SK-N-SH (cell line): ENCODE data around the gene DENND1A. TPM values are rescaled to one million over a fixed set of nuclear protein-coding genes. Genes with fewer than 3 reads are reported as not detected.

Experiments
- CTCF ChIA-PET: fragments of 300-600, 350-600 bp; formaldehyde crosslinking; extraction: SDS; loops from one replicate; lab custom pipeline; 2021; lab: Yijun Ruan, JAX
- POLR2A ChIA-PET: fragments of 350-600 bp; sonication (Branson Sonifier 250); formaldehyde crosslinking; extraction: SDS; loops from one replicate; lab custom pipeline; 2020; ENCODE audit warnings: antibody characterized with exemption, inconsistent platforms; lab: Yijun Ruan, JAX
- DNase-seq: peaks from one replicate; pipeline ENCODE4 v3.0.0; 2012
- H2AFZ ChIP-seq: fragments of 200-600 bp; sonication (generic); 2 replicates; pipeline ENCODE4 v1.8.1; 2016; ENCODE audit warnings: antibody characterized with exemption, mild to moderate bottlenecking, low read depth
- H3F3A ChIP-seq: fragments of 200-600 bp; sonication (generic); replicated peaks from 2 replicates; pipeline ENCODE3; 2016; ENCODE audit warnings: antibody characterized with exemption, mild to moderate bottlenecking; ENCODE audit not compliant: insufficient read depth
- H3K27ac ChIP-seq, 2 experiments: fragments of 200-500 bp in 1 of 2; fragments of 200-600 bp in 1 of 2; sonication (Bioruptor generic) in 1 of 2; sonication (generic), shearing (Covaris generic) in 1 of 2; 2 replicates each; pipeline versions ENCODE4 v1.5.1 to v1.6.1; 2014 to 2016; ENCODE audit warnings: low read depth in 2 of 2, inconsistent platforms in 1 of 2, low read length in 1 of 2, mild to moderate bottlenecking in 1 of 2, mixed read lengths in 1 of 2
- H3K27me3 ChIP-seq: fragments of 200-600 bp; sonication (generic), shearing (Covaris generic); 2 replicates; pipeline ENCODE4 v1.6.1; 2016; ENCODE audit warnings: mixed run types; ENCODE audit not compliant: insufficient read depth
- H3K36me3 ChIP-seq, 2 experiments: fragments of 200-500 bp in 1 of 2; fragments of 200-600 bp in 1 of 2; sonication (Bioruptor generic) in 1 of 2; sonication (generic) in 1 of 2; replicated peaks in 1 of 2; 2 replicates each; pipeline versions ENCODE3 to v1.5.1; 2014 to 2016; ENCODE audit warnings: low read length in 1 of 2, mild to moderate bottlenecking in 1 of 2; ENCODE audit not compliant: insufficient read depth in 2 of 2, control insufficient read depth in 1 of 2
- H3K4me1 ChIP-seq, 2 experiments: fragments of 200-500 bp in 1 of 2; fragments of 200-600 bp in 1 of 2; sonication (Bioruptor generic) in 1 of 2; sonication (generic), shearing (Covaris generic) in 1 of 2; 2 replicates each; pipeline versions ENCODE4 v1.5.1 to v1.6.1; 2014 to 2016; ENCODE audit warnings: low read depth in 1 of 2, low read length in 1 of 2, mixed run types in 1 of 2; ENCODE audit not compliant: insufficient read depth in 2 of 2, control insufficient read depth in 1 of 2
- H3K4me2 ChIP-seq: fragments of 200-600 bp; sonication (generic), shearing (Covaris generic); 2 replicates; pipeline ENCODE4 v1.6.1; 2017; ENCODE audit warnings: mixed run types
- H3K4me3 ChIP-seq, 2 experiments: fragments of 200-500 bp in 1 of 2; fragments of 200-600 bp in 1 of 2; sonication (Bioruptor generic) in 1 of 2; sonication (generic), shearing (Covaris generic) in 1 of 2; 2 replicates each; pipeline versions ENCODE4 v1.5.1 to v1.8.1; 2014 to 2016; ENCODE audit warnings: low read depth in 2 of 2, inconsistent platforms in 1 of 2, low read length in 1 of 2, mild to moderate bottlenecking in 1 of 2, mixed read lengths in 1 of 2, moderate library complexity in 1 of 2
- H3K79me2 ChIP-seq: fragments of 200-600 bp; sonication (generic); 2 replicates; pipeline ENCODE4 v1.8.1; 2017; ENCODE audit warnings: mild to moderate bottlenecking; ENCODE audit not compliant: insufficient read depth
- H3K9ac ChIP-seq: fragments of 200-600 bp; sonication (generic); 2 replicates; pipeline ENCODE4 v1.6.1; 2017; ENCODE audit warnings: mixed run types
- H3K9me2 ChIP-seq: fragments of 200-600 bp; sonication (generic); 2 replicates; pipeline ENCODE4 v1.6.1; 2017; ENCODE audit warnings: mixed run types
- H3K9me3 ChIP-seq: fragments of 200-600 bp; sonication (generic); 2 replicates; pipeline ENCODE4 v1.6.1; 2017; ENCODE audit warnings: mixed run types, mild to moderate bottlenecking, moderate library complexity
- H4K20me1 ChIP-seq: fragments of 200-600 bp; sonication (generic); 2 replicates; pipeline ENCODE4 v1.6.1; 2017; ENCODE audit warnings: mild to moderate bottlenecking, mixed run types; ENCODE audit not compliant: insufficient read depth
- CHD2 ChIP-seq: fragments of 150-350 bp; IDR thresholded peaks from 2 replicates; pipeline ENCODE4 v1.6.1; 2018; ENCODE audit warnings: low read length; ENCODE audit not compliant: partially characterized antibody
- ELF1 ChIP-seq: IDR thresholded peaks from 2 replicates; pipeline ENCODE4 v1.4.0; 2012
- EP300 ChIP-seq, 2 experiments: IDR thresholded peaks; 2 replicates each; pipeline versions ENCODE4 v1.4.0 to v1.6.1; 2012; ENCODE audit warnings: borderline replicate concordance in 1 of 2, low read depth in 1 of 2, low read length in 1 of 2
- FOSL2 ChIP-seq: IDR thresholded peaks from 2 replicates; pipeline ENCODE4 v1.4.0; 2012; ENCODE audit warnings: low read depth, mild to moderate bottlenecking, moderate library complexity, borderline replicate concordance
- FOXJ3 ChIP-seq: sonication (generic); formaldehyde crosslinking; IDR thresholded peaks from 2 replicates; pipeline ENCODE4 v1.5.1; 2020; ENCODE audit warnings: mild to moderate bottlenecking, missing genetic modification reagents
- FOXM1 ChIP-seq: IDR thresholded peaks from 2 replicates; pipeline ENCODE4 v1.4.0; 2012; ENCODE audit warnings: low read depth, mild to moderate bottlenecking
- NFIC ChIP-seq: IDR thresholded peaks from 2 replicates; pipeline ENCODE4 v1.4.0; 2012; ENCODE audit warnings: borderline replicate concordance
- NRF1 ChIP-seq: IDR thresholded peaks from 2 replicates; pipeline ENCODE4 v1.6.1; 2012; ENCODE audit warnings: low read depth, mild to moderate bottlenecking, low read length
- RCOR1 ChIP-seq: fragments of 150-350 bp; IDR thresholded peaks from 2 replicates; pipeline ENCODE4 v1.6.1; 2017; ENCODE audit warnings: antibody characterized with exemption, low read length
- RFX5 ChIP-seq: IDR thresholded peaks from 2 replicates; pipeline ENCODE4 v1.6.1; 2012; ENCODE audit warnings: mild to moderate bottlenecking, improper control_type of control experiment, low read length
- SIN3A ChIP-seq: IDR thresholded peaks from 2 replicates; pipeline ENCODE4 v1.6.1; 2012; ENCODE audit warnings: low read depth, mild to moderate bottlenecking, low read length, moderate library complexity, borderline replicate concordance
- SMC3 ChIP-seq: IDR thresholded peaks from 2 replicates; pipeline ENCODE4 v1.6.1; 2012; ENCODE audit warnings: low read depth, low read length, improper control_type of control experiment
- YY1 ChIP-seq: IDR thresholded peaks from 2 replicates; pipeline ENCODE4 v1.4.0; 2012; ENCODE audit warnings: low read depth, mild to moderate bottlenecking
- WGBS: methylation state at CpG from one replicate; pipeline ENCODE4 v1.1.6; 2017; ENCODE audit warnings: low lambda C conversion rate; 5-methylcytosine and 5-hydroxymethylcytosine counted together
- polyA plus RNA-seq, 3 experiments: library from polyadenylated mRNA; depleted of rRNA; stranded (reverse); fragments of >200 nt; gene quantifications; 2 replicates each; pipeline ENCODE4 v1.2.3, GENCODE V29; 2012
- TF ChIP-seq, protein P1 (sequence below): IDR thresholded peaks from 2 replicates; pipeline ENCODE4; 2012
- TF ChIP-seq, protein P2 (sequence below): IDR thresholded peaks from 2 replicates; pipeline ENCODE4 v1.4.0; 2012; ENCODE audit warnings: low read depth, borderline replicate concordance
- TF ChIP-seq, protein P3 (sequence below): fragments of 150-350 bp; IDR thresholded peaks from 2 replicates; pipeline ENCODE4 v1.6.1; 2016; ENCODE audit warnings: mild to moderate bottlenecking, low read depth, low read length
- TF ChIP-seq, protein P4 (sequence below): IDR thresholded peaks from 2 replicates; pipeline ENCODE4 v1.4.0; 2012; ENCODE audit warnings: low read depth, borderline replicate concordance
- TF ChIP-seq, protein P5 (sequence below): fragments of 150-350 bp; IDR thresholded peaks from 2 replicates; pipeline ENCODE4 v1.6.1; 2017; ENCODE audit warnings: antibody characterized with exemption, low read length, low read depth, borderline replicate concordance
- TF ChIP-seq, protein P6 (sequence below): IDR thresholded peaks from 2 replicates; pipeline ENCODE4 v1.4.0; 2012; ENCODE audit warnings: low read depth

DENND1A gene
- polyA plus RNA-seq, 1 of the 3 experiments (the other 2 are of a cell fraction) = 25.4 TPM

DNA sequence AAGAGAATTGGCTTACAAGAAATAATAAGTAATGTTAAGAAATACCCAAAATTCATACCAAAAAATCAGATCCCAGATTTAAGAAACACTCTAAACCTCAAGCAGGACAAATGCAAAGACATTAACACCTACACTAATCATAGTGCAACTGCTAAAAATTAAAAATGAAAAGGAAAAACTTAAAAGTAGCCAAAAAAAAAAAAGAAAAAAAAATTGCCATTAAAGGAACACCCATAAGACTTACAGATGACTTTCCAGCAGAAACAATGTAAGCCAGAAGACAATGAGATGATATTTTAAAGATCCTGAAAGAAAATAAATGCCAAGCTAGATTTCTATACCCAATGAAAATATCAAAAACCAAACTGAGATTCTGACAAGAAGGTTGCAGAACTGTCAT is 101.5 kb downstream of the DENND1A start:
- Histone ChIP-seq H3K27me3 (no peaks in the 10 kb centered on the region), H3K4me1 (no peaks in the 10 kb centered on the region), H3K9ac (no peak overlapping the region), H3K9me3 (peaks cover 21% of the 10 kb centered on the region), H3K4me2 (no peak overlapping the region), H3K4me3 (no peak overlapping the region), H3K79me2 (no peaks in the 10 kb centered on the region), H3K27ac (no peak overlapping the region), H4K20me1 (no peaks in the 10 kb centered on the region), H3K36me3 (peaks cover 2 to 13% of the 10 kb centered on the region in 2 experiments), H3K9me2 (no peaks in the 10 kb centered on the region), H2AFZ (no peak overlapping the region), H3F3A (no peaks in the 10 kb centered on the region)
- DNase-seq = peak; percentile 11
- ChIA-PET CTCF (no interaction called here), POLR2A (no interaction called here)
- no peak for TF ChIP-seq FOXM1
- no peak for TF ChIP-seq NFIC
- TF ChIP-seq, protein P1, sequence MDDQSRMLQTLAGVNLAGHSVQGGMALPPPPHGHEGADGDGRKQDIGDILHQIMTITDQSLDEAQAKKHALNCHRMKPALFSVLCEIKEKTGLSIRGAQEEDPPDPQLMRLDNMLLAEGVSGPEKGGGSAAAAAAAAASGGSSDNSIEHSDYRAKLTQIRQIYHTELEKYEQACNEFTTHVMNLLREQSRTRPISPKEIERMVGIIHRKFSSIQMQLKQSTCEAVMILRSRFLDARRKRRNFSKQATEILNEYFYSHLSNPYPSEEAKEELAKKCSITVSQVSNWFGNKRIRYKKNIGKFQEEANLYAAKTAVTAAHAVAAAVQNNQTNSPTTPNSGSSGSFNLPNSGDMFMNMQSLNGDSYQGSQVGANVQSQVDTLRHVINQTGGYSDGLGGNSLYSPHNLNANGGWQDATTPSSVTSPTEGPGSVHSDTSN = no peak
- TF ChIP-seq CHD2 = no peak
- no peak for TF ChIP-seq NRF1
- TF ChIP-seq, protein P2, sequence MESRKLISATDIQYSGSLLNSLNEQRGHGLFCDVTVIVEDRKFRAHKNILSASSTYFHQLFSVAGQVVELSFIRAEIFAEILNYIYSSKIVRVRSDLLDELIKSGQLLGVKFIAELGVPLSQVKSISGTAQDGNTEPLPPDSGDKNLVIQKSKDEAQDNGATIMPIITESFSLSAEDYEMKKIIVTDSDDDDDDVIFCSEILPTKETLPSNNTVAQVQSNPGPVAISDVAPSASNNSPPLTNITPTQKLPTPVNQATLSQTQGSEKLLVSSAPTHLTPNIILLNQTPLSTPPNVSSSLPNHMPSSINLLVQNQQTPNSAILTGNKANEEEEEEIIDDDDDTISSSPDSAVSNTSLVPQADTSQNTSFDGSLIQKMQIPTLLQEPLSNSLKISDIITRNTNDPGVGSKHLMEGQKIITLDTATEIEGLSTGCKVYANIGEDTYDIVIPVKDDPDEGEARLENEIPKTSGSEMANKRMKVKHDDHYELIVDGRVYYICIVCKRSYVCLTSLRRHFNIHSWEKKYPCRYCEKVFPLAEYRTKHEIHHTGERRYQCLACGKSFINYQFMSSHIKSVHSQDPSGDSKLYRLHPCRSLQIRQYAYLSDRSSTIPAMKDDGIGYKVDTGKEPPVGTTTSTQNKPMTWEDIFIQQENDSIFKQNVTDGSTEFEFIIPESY = no peak
- TF ChIP-seq, protein P3, sequence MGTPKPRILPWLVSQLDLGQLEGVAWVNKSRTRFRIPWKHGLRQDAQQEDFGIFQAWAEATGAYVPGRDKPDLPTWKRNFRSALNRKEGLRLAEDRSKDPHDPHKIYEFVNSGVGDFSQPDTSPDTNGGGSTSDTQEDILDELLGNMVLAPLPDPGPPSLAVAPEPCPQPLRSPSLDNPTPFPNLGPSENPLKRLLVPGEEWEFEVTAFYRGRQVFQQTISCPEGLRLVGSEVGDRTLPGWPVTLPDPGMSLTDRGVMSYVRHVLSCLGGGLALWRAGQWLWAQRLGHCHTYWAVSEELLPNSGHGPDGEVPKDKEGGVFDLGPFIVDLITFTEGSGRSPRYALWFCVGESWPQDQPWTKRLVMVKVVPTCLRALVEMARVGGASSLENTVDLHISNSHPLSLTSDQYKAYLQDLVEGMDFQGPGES = no peak
- TF ChIP-seq FOXJ3 (CRISPR knock-in tag) = no peak
- no peak for TF ChIP-seq RCOR1
- TF ChIP-seq ELF1 = no peak
- TF ChIP-seq SMC3 = no peak
- TF ChIP-seq, protein P4, sequence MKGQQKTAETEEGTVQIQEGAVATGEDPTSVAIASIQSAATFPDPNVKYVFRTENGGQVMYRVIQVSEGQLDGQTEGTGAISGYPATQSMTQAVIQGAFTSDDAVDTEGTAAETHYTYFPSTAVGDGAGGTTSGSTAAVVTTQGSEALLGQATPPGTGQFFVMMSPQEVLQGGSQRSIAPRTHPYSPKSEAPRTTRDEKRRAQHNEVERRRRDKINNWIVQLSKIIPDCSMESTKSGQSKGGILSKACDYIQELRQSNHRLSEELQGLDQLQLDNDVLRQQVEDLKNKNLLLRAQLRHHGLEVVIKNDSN = no peak
- no peak for TF ChIP-seq RFX5

DNA sequence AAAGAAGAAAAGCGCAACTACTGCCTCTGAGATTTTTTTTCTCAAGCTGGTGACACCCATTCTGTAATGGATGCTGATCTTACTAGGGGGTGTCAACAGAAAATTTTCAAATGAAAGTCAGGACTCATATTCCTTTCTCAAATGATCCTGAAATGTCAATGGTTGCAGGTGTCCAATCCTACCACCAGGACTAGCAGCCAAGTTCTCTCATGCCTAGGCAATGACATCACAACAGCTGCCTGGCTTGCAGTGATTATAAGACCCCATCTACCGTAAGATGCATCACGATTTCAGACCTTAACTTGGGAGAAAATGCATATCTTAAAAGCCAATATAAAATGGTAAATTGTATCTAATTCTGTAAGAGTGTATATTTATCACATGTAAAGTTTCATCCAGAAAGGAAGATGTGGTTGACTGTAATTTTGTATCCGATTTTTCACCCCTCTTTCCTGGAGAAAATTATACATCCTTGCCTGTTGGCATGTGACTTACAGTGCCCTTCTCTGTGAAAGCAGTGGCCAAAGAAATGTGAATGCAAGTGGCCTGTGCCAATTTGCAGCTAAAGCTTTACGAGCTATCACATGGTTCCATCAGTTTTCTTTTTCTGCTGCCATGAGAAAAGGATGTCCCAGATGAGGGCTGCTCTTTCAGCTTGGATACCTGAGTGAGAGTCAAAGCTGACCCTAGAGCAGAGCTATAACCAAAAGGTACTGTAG is 104.4 kb downstream of the DENND1A start:
- Histone ChIP-seq H3K9ac (no peak overlapping the region), H3K9me3 (peaks cover 21% of the 10 kb centered on the region), H2AFZ (no peak overlapping the region), H3K4me3 (no peak overlapping the region), H3K27me3 (no peaks in the 10 kb centered on the region), H3K27ac (no peak overlapping the region), H4K20me1 (no peaks in the 10 kb centered on the region), H3K36me3 (peaks cover 2 to 13% of the 10 kb centered on the region in 2 experiments), H3F3A (no peaks in the 10 kb centered on the region), H3K79me2 (no peaks in the 10 kb centered on the region), H3K4me2 (no peak overlapping the region), H3K4me1 (no peaks in the 10 kb centered on the region; a peak in 1 of 4 replicates), H3K9me2 (no peaks in the 10 kb centered on the region)
- TF ChIP-seq, protein P5, sequence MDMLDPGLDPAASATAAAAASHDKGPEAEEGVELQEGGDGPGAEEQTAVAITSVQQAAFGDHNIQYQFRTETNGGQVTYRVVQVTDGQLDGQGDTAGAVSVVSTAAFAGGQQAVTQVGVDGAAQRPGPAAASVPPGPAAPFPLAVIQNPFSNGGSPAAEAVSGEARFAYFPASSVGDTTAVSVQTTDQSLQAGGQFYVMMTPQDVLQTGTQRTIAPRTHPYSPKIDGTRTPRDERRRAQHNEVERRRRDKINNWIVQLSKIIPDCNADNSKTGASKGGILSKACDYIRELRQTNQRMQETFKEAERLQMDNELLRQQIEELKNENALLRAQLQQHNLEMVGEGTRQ = no peak
- TF ChIP-seq YY1 (no peak), FOXJ3 (CRISPR knock-in tag) (no peak), FOSL2 (no peak), SIN3A (no peak), FOXM1 (no peak), SMC3 (no peak), EP300 (IDR thresholded peaks at IDR 0.05; ENCODE audit: borderline replicate concordance in 1 of 2, low read depth in 1 of 2, low read length in 1 of 2) (no peak)
- TF ChIP-seq, protein P4 = no peak
- TF ChIP-seq, protein P1 = no peak
- TF ChIP-seq, protein P6, sequence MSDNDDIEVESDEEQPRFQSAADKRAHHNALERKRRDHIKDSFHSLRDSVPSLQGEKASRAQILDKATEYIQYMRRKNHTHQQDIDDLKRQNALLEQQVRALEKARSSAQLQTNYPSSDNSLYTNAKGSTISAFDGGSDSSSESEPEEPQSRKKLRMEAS = no peak
- DNase-seq = no peak
- ChIA-PET POLR2A (no interaction called here), CTCF (no interaction called here)
- WGBS = 95% methylated on average over 5 of the region's 5 CpGs
